Stimulated activated CD8-positive, alpha-beta memory T cell treated with anti-CD3 and anti-CD28 coated beads, Interleukin-7, amount 100 ng/mL, for 48 hours (primary cell): ENCODE results near the gene DOK4.
A peak's percentile ranks its signal among the peaks of the same experiment; 100 is the strongest.

Experiments used
- DNase-seq, 2 donors: peaks; one replicate each; pipeline ENCODE4 v3.0.0-alpha.2; 2020; ENCODE audit warnings: low read depth in 1 of 2; ENCODE audit errors: extremely low read depth in 1 of 2

Gene DOK4

GRCh38 chr16:57485916-57486857 is at the start of gene DOK4:
Gene DOK4 (minus strand): TSS chr16:57486493. CDS start chr16:57479507, 6,986 bp downstream.
- DNase-seq: peak; percentile 63 to 66

- peak; percentile 91 to 92 for DNase-seq
These were observed 49.5 kb upstream of the DOK4 start for GRCh38 chr16:57535680-57536305.

GRCh38 chr16:57534881-57535658 is 48.8 kb upstream of the DOK4 start:
- no peak for DNase-seq

- DNase-seq: no peak
These were observed 48.1 kb upstream of the DOK4 start for GRCh38 chr16:57534337-57534880.

- no peak for DNase-seq
These were observed 47.4 kb upstream of the DOK4 start for GRCh38 chr16:57533431-57534336.

- DNase-seq: no peak
These were observed 46.0 kb upstream of the DOK4 start for GRCh38 chr16:57532266-57532625.

GRCh38 chr16:57531635-57532265 is 45.5 kb upstream of the DOK4 start:
- DNase-seq: no peak

GRCh38 chr16:57531253-57531575 is 44.9 kb upstream of the DOK4 start:
- no peak for DNase-seq

- DNase-seq: no peak
These were observed 44.4 kb upstream of the DOK4 start for GRCh38 chr16:57530522-57531252.

GRCh38 chr16:57530104-57530521 is 43.8 kb upstream of the DOK4 start:
- DNase-seq: peak; percentile 50 to 75

- DNase-seq: no peak
These were observed 43.3 kb upstream of the DOK4 start for GRCh38 chr16:57529391-57530103.

GRCh38 chr16:57528499-57529390 is 42.5 kb upstream of the DOK4 start:
- DNase-seq: no peak

- DNase-seq: no peak
These were observed 41.5 kb upstream of the DOK4 start for GRCh38 chr16:57527610-57528360.

GRCh38 chr16:57527027-57527426 is 40.7 kb upstream of the DOK4 start:
- DNase-seq: no peak

GRCh38 chr16:57526498-57526897 is 40.2 kb upstream of the DOK4 start:
- no peak for DNase-seq

- DNase-seq: no peak
These were observed 39.5 kb upstream of the DOK4 start for GRCh38 chr16:57525761-57526160.

- no peak for DNase-seq
These were observed 36.7 kb upstream of the DOK4 start for GRCh38 chr16:57522960-57523359.
